Measurements from ENCODE around the gene LRIT1.

The LRIT1 gene

GRCh38 chr10:84248794-84249193 lies 7.4 kb upstream of the LRIT1 start:
- no peak for DNase-seq

- DNase-seq = no peak
Measured at GRCh38 chr10:84247496-84247895, 6.2 kb upstream of the LRIT1 start.

- no peak for DNase-seq
Measured at GRCh38 chr10:84244651-84245270, 3.4 kb upstream of the LRIT1 start, which contains the start of gene RGR. RGR (plus strand) TSS chr10:84245053; CDS start chr10:84245091, 38 bp downstream.

- DNase-seq = no peak
Measured at GRCh38 chr10:84243759-84244158, 2.4 kb upstream of the LRIT1 start.

GRCh38 chr10:84238909-84239308 lies 2.4 kb downstream of the LRIT1 start:
- DNase-seq = no peak

GRCh38 chr10:84237199-84238051 lies 3.9 kb downstream of the LRIT1 start:
- no peak for DNase-seq

- no peak for DNase-seq
Measured at GRCh38 chr10:84236807-84237198, 4.5 kb downstream of the LRIT1 start.

GRCh38 chr10:84235096-84235495 lies 6.2 kb downstream of the LRIT1 start:
- no peak for DNase-seq

- DNase-seq = no peak
Measured at GRCh38 chr10:84234479-84234878, 6.9 kb downstream of the LRIT1 start.

- DNase-seq = no peak
Measured at GRCh38 chr10:84233940-84234339, 7.4 kb downstream of the LRIT1 start.

GRCh38 chr10:84232376-84232775 lies 9.0 kb downstream of the LRIT1 start:
- DNase-seq = no peak

- DNase-seq = no peak
Measured at GRCh38 chr10:84230359-84230758, 11.0 kb downstream of the LRIT1 start.

GRCh38 chr10:84227810-84228209 lies 13.5 kb downstream of the LRIT1 start:
- DNase-seq = no peak

- DNase-seq = no peak
Measured at GRCh38 chr10:84226616-84227015, 14.7 kb downstream of the LRIT1 start.

GRCh38 chr10:84225427-84226173 lies 15.7 kb downstream of the LRIT1 start, which contains the start of gene LRIT2:
LRIT2 (minus strand) TSS chr10:84225544; CDS start chr10:84225520, 24 bp downstream.
- DNase-seq = no peak

- DNase-seq = no peak
Measured at GRCh38 chr10:84224411-84225028, 16.8 kb downstream of the LRIT1 start.

GRCh38 chr10:84221916-84222315 lies 19.4 kb downstream of the LRIT1 start:
- DNase-seq = no peak

GRCh38 chr10:84217746-84218145 lies 23.6 kb downstream of the LRIT1 start:
- DNase-seq = no peak

- DNase-seq = no peak
Measured at GRCh38 chr10:84216834-84217233, 24.5 kb downstream of the LRIT1 start.

- DNase-seq = no peak
Measured at GRCh38 chr10:84214612-84215235, 26.6 kb downstream of the LRIT1 start.

GRCh38 chr10:84214046-84214572 lies 27.2 kb downstream of the LRIT1 start:
- DNase-seq = no peak

- no peak for DNase-seq
Measured at GRCh38 chr10:84213076-84213475, 28.3 kb downstream of the LRIT1 start.
